Coronary artery (tissue), 2 donors: ENCODE measurements around the gene GRSF1.

Experiments used
- DNase-seq: peaks from one replicate; pipeline ENCODE4 v3.0.0-alpha.2; 2017; ENCODE audit warnings: low spot score
- H3K27ac ChIP-seq, 2 donors: fragments of 200-600 bp; sonication (generic); one replicate each; pipeline ENCODE4 v1.5.1; 2016 to 2019
- H3K4me3 ChIP-seq: fragments of 200-600 bp; sonication (generic); 2 replicates; pipeline ENCODE4 v1.5.1; 2016; ENCODE audit warnings: mild to moderate bottlenecking, moderate library complexity
- TF ChIP-seq, protein P1 (sequence below): fragments of 200-600 bp; sonication (generic); IDR thresholded peaks from one replicate; pipeline ENCODE4 v1.5.1; 2019; ENCODE audit warnings: antibody characterized with exemption

The GRSF1 gene

GRCh38 chr4:70831293-70831692, 8.4 kb downstream of the GRSF1 start:
- Histone ChIP-seq H3K4me3 (no peak overlapping the region), H3K27ac (no peak overlapping the region)
- TF ChIP-seq, protein P1, sequence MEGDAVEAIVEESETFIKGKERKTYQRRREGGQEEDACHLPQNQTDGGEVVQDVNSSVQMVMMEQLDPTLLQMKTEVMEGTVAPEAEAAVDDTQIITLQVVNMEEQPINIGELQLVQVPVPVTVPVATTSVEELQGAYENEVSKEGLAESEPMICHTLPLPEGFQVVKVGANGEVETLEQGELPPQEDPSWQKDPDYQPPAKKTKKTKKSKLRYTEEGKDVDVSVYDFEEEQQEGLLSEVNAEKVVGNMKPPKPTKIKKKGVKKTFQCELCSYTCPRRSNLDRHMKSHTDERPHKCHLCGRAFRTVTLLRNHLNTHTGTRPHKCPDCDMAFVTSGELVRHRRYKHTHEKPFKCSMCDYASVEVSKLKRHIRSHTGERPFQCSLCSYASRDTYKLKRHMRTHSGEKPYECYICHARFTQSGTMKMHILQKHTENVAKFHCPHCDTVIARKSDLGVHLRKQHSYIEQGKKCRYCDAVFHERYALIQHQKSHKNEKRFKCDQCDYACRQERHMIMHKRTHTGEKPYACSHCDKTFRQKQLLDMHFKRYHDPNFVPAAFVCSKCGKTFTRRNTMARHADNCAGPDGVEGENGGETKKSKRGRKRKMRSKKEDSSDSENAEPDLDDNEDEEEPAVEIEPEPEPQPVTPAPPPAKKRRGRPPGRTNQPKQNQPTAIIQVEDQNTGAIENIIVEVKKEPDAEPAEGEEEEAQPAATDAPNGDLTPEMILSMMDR: no peak
- no peak for DNase-seq

GRCh38 chr4:70830054-70830453, 9.6 kb downstream of the GRSF1 start:
- DNase-seq: no peak
- Histone ChIP-seq H3K4me3 (no peak overlapping the region), H3K27ac (no peak overlapping the region)
- TF ChIP-seq, protein P1: no peak

- DNase-seq: no peak
- H3K4me3 ChIP-seq: no peak overlapping the region
- no peak overlapping the region for H3K27ac ChIP-seq
- TF ChIP-seq, protein P1: no peak
Measured at GRCh38 chr4:70829492-70829891, 10.2 kb downstream of the GRSF1 start.

- no peak overlapping the region for H3K27ac ChIP-seq
- H3K4me3 ChIP-seq: no peak overlapping the region
- TF ChIP-seq, protein P1: no peak
- no peak for DNase-seq
Measured at GRCh38 chr4:70829015-70829414, 10.7 kb downstream of the GRSF1 start.

DNA sequence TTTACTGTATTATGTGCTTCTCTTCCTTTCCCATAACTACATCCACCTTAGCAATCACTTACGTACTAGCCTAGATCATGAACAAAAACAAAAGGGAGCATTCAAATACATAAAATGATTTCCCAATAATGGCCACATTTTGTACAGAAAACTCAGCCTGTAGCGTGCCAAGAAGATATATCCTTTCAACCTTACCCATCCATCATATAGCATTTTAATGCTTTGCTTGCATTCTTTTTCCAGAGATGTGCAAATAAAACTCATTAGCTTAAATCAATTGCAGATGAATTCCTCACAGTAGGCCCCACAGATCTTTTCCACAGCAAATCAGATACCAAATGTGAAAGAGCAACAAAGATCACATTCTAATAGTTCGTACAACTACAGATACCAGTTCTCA, 20.8 kb downstream of the GRSF1 start:
- DNase-seq: no peak
- TF ChIP-seq, protein P1: no peak
- no peak overlapping the region for H3K4me3 ChIP-seq
- H3K27ac ChIP-seq: no peak overlapping the region

DNA sequence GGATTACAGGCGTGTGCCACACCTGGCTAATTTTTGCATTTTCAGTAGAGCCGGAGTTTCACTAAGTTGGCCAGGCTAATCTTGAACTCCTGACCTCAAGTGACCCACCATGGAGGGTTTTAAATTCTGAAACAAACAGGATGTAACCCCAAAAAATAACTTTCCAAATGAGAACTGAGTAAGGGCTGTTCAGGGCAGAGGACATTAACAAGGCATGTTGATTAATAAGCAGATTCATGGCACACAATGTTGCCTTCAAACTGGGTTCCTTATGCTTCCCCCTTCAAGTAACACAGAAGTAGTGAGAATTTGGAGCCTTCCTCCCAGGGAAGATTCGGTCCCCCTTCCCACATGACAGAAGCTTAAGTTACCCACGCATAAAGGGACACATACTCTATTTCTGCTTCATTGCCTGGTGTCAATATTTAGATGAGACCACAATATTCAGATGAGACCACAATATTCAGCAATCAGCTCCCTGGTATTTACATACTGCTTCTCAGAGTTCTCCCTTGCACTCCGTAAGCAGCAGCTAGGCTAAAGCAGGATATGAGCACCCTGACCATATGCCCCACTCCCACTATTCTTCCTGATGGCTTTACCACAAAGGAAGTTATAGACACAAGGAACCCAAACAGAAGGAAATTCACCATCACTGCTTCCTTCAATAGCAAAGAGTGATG, 21.4 kb downstream of the GRSF1 start:
- no peak for DNase-seq
- TF ChIP-seq, protein P1: no peak
- H3K27ac ChIP-seq: no peak overlapping the region
- H3K4me3 ChIP-seq: no peak overlapping the region

GRCh38 chr4:70816894-70817293, 22.8 kb downstream of the GRSF1 start:
- DNase-seq: no peak
- H3K27ac ChIP-seq: no peak overlapping the region
- TF ChIP-seq, protein P1: no peak

More at GRCh38 chr4:70816894-70817293, 22.8 kb downstream of the GRSF1 start:
- H3K4me3 ChIP-seq: no peak overlapping the region
